ENCODE measurements around the gene RNPC3.

GRCh38 chr1:103569493-103569892, 44.0 kb downstream of the RNPC3 start:
- TF ChIP-seq POLR2A (IDR thresholded peaks at IDR 0.05) (no peak), CTCF (IDR thresholded peaks at IDR 0.05) (no peak), POLR2AphosphoS5 (IDR thresholded peaks at IDR 0.05) (no peak), EP300 (IDR thresholded peaks at IDR 0.05) (no peak)
